ENCODE data around the gene ID4.

ID4 gene

GRCh38 chr6:19844689-19845088 is 7.5 kb downstream of the ID4 start:
- DNase-seq (no peak), ATAC-seq (ENCODE audit: insufficient read depth, low read depth) (no peak)
- no peaks in the 10 kb centered on the region for H4K20me1 ChIP-seq (ENCODE audit: insufficient read depth, low read length)
- H3K4me3 ChIP-seq (ENCODE audit: low read depth in 1 of 2, low read length in 2 of 2), result no peak overlapping the region
- H2AFZ ChIP-seq (ENCODE audit: low read depth, low read length), result no peak overlapping the region
- H3K36me3 ChIP-seq (ENCODE audit: insufficient read depth, low read length), result no peaks in the 10 kb centered on the region
- no peak for TF ChIP-seq EZH2 (IDR thresholded peaks at IDR 0.05; ENCODE audit: borderline replicate concordance, low read depth, low read length, severe bottlenecking)
- TF ChIP-seq CTCF (IDR thresholded peaks at IDR 0.05; ENCODE audit: borderline replicate concordance, extremely low read depth, low read length, poor library complexity, severe bottlenecking), result no peak
- H3K79me2 ChIP-seq (ENCODE audit: insufficient read depth, low read length), result no peaks in the 10 kb centered on the region
- no peak overlapping the region for H3K27ac ChIP-seq (ENCODE audit: low read length)
- no peak overlapping the region for H3K9ac ChIP-seq (ENCODE audit: low read depth, low read length)
- no peaks in the 10 kb centered on the region for H3K4me1 ChIP-seq (ENCODE audit: insufficient read depth, low read length)
- no peaks in the 10 kb centered on the region for H3K9me3 ChIP-seq (ENCODE audit: insufficient read depth, low read length, severe bottlenecking)
- peaks cover 12% of the 10 kb centered on the region for H3K27me3 ChIP-seq (ENCODE audit: insufficient read depth, low read length, poor library complexity)
- no peak overlapping the region for H3K4me2 ChIP-seq (ENCODE audit: insufficient read depth, low read length)

GRCh38 chr6:19845266-19846041 is 8.3 kb downstream of the ID4 start:
- Histone ChIP-seq H3K4me1 (ENCODE audit: insufficient read depth, low read length) (no peaks in the 10 kb centered on the region), H3K79me2 (ENCODE audit: insufficient read depth, low read length) (no peaks in the 10 kb centered on the region), H3K9me3 (ENCODE audit: insufficient read depth, low read length, severe bottlenecking) (no peaks in the 10 kb centered on the region), H3K4me3 (ENCODE audit: low read depth in 1 of 2, low read length in 2 of 2) (no peak overlapping the region), H4K20me1 (ENCODE audit: insufficient read depth, low read length) (no peaks in the 10 kb centered on the region), H2AFZ (ENCODE audit: low read depth, low read length) (no peak overlapping the region), H3K9ac (ENCODE audit: low read depth, low read length) (no peak overlapping the region), H3K4me2 (ENCODE audit: insufficient read depth, low read length) (no peak overlapping the region), H3K27me3 (ENCODE audit: insufficient read depth, low read length, poor library complexity) (peaks cover 12% of the 10 kb centered on the region), H3K36me3 (ENCODE audit: insufficient read depth, low read length) (no peaks in the 10 kb centered on the region), H3K27ac (ENCODE audit: low read length) (no peak overlapping the region)
- DNase-seq, result no peak
- no peak for TF ChIP-seq CTCF (IDR thresholded peaks at IDR 0.05; ENCODE audit: borderline replicate concordance, extremely low read depth, low read length, poor library complexity, severe bottlenecking)
- TF ChIP-seq EZH2 (IDR thresholded peaks at IDR 0.05; ENCODE audit: borderline replicate concordance, low read depth, low read length, severe bottlenecking), result no peak
- ATAC-seq (ENCODE audit: insufficient read depth, low read depth), result no peak

- H3K4me1 ChIP-seq (ENCODE audit: insufficient read depth, low read length), result no peaks in the 10 kb centered on the region
- H3K79me2 ChIP-seq (ENCODE audit: insufficient read depth, low read length), result no peaks in the 10 kb centered on the region
- H3K4me2 ChIP-seq (ENCODE audit: insufficient read depth, low read length), result no peak overlapping the region
- DNase-seq, result no peak
- H3K4me3 ChIP-seq (ENCODE audit: low read depth in 1 of 2, low read length in 2 of 2), result no peak overlapping the region
- no peak overlapping the region for H3K9ac ChIP-seq (ENCODE audit: low read depth, low read length)
- peaks cover 9% of the 10 kb centered on the region for H3K27me3 ChIP-seq (ENCODE audit: insufficient read depth, low read length, poor library complexity)
- H3K36me3 ChIP-seq (ENCODE audit: insufficient read depth, low read length), result no peaks in the 10 kb centered on the region
- H2AFZ ChIP-seq (ENCODE audit: low read depth, low read length), result no peak overlapping the region
- H3K9me3 ChIP-seq (ENCODE audit: insufficient read depth, low read length, severe bottlenecking), result no peaks in the 10 kb centered on the region
- ATAC-seq (ENCODE audit: insufficient read depth, low read depth), result no peak
- TF ChIP-seq EZH2 (IDR thresholded peaks at IDR 0.05; ENCODE audit: borderline replicate concordance, low read depth, low read length, severe bottlenecking), result no peak
- TF ChIP-seq CTCF (IDR thresholded peaks at IDR 0.05; ENCODE audit: borderline replicate concordance, extremely low read depth, low read length, poor library complexity, severe bottlenecking), result no peak
- no peak overlapping the region for H3K27ac ChIP-seq (ENCODE audit: low read length)
- H4K20me1 ChIP-seq (ENCODE audit: insufficient read depth, low read length), result no peaks in the 10 kb centered on the region
These were observed 11.4 kb downstream of the ID4 start for GRCh38 chr6:19848465-19849029.

Data from DND-41 (cell line).